Common myeloid progenitor, CD34-positive (primary cell): Measurements from ENCODE around the gene SART3.
"Not testable (repeated sequence)": the region's sequence is repeated elsewhere in the genome, so short reads cannot be mapped to it uniquely, and the experiment has no call there.

Experiments used
- CTCF ChIA-PET: fragments of 350-600 bp; sonication (Branson Sonifier 250); formaldehyde crosslinking; loops from one replicate; lab custom pipeline; 2021; ENCODE audit warnings: antibody characterized with exemption; lab: Charles Lee
- POLR2A ChIA-PET: fragments of 350-600 bp; sonication (Branson Sonifier 250); formaldehyde crosslinking; loops from one replicate; lab custom pipeline; 2021; ENCODE audit warnings: antibody characterized with exemption; lab: Charles Lee
- DNase-seq, 3 donors: peaks; one replicate each; pipeline versions ENCODE4 v3.0.0 to v3.0.0-alpha.2; 2013
- H3K27ac ChIP-seq, 2 experiments: 1 replicate in 1 of 2; 2 replicates in 1 of 2; pipeline ENCODE4 v1.7.0; 2013; ENCODE audit warnings: inconsistent platforms in 2 of 2, low read length in 2 of 2, mild to moderate bottlenecking in 2 of 2, low read depth in 1 of 2, moderate library complexity in 1 of 2; ENCODE audit not compliant: severe bottlenecking in 2 of 2, insufficient read depth in 1 of 2, poor library complexity in 1 of 2
- H3K27me3 ChIP-seq, 5 experiments: replicated peaks in 2 of 5; 1 replicate in 3 of 5; 2 replicates in 2 of 5; pipeline versions ENCODE4 v1.6.1 to v1.7.0; 2013; ENCODE audit warnings: low read length in 4 of 5, mild to moderate bottlenecking in 2 of 5, moderate library complexity in 2 of 5, inconsistent platforms in 1 of 5; ENCODE audit not compliant: insufficient read depth in 5 of 5, control insufficient read depth in 4 of 5
- H3K36me3 ChIP-seq, 4 experiments: 1 replicate in 2 of 4; 2 replicates in 2 of 4; pipeline versions ENCODE4 v1.6.1 to v1.7.0; 2013; ENCODE audit warnings: low read length in 3 of 4, control low read depth in 1 of 4, mild to moderate bottlenecking in 1 of 4; ENCODE audit not compliant: control insufficient read depth in 4 of 4, insufficient read depth in 4 of 4
- H3K4me1 ChIP-seq, 4 experiments: 1 replicate in 3 of 4; 2 replicates in 1 of 4; pipeline versions ENCODE4 v1.6.1 to v1.7.1; 2013; ENCODE audit warnings: low read length in 3 of 4, mild to moderate bottlenecking in 3 of 4, control low read depth in 1 of 4, inconsistent platforms in 1 of 4, moderate library complexity in 1 of 4; ENCODE audit not compliant: control insufficient read depth in 4 of 4, insufficient read depth in 4 of 4; ENCODE audit errors: control extremely low read depth in 1 of 4
- H3K4me3 ChIP-seq, 7 experiments: 1 replicate in 4 of 7; 2 replicates in 3 of 7; pipeline versions ENCODE4 v1.5.1 to v1.7.0; 2013; ENCODE audit warnings: mild to moderate bottlenecking in 7 of 7, low read length in 6 of 7, moderate library complexity in 6 of 7, inconsistent platforms in 2 of 7, low read depth in 2 of 7, control low read depth in 1 of 7; ENCODE audit not compliant: insufficient read depth in 4 of 7, control insufficient read depth in 1 of 7; ENCODE audit errors: extremely low read depth in 1 of 7
- H3K9me3 ChIP-seq, 5 experiments: 1 replicate in 4 of 5; 2 replicates in 1 of 5; pipeline versions ENCODE4 v1.6.1 to v1.7.1; 2013; ENCODE audit warnings: low read length in 4 of 5, mild to moderate bottlenecking in 2 of 5, inconsistent platforms in 1 of 5, low read depth in 1 of 5, moderate library complexity in 1 of 5; ENCODE audit not compliant: control insufficient read depth in 4 of 5, insufficient read depth in 2 of 5; ENCODE audit errors: control extremely low read depth in 1 of 5
- WGBS: methylation state at CpG from one replicate; pipeline ENCODE4 v1.1.5; 2013; ENCODE audit not compliant: insufficient coverage; 5-methylcytosine and 5-hydroxymethylcytosine counted together

SART3 gene

GRCh38 chr12:108595711-108596647, 35.0 kb upstream of the SART3 start:
- H3K4me3 ChIP-seq: no peak overlapping the region
- WGBS: 97% methylated on average over 16 of the region's 17 CpGs
- H3K27me3 ChIP-seq: no peaks in the 10 kb centered on the region
- no peaks in the 10 kb centered on the region for H3K36me3 ChIP-seq
- ChIA-PET POLR2A (no interaction called here), CTCF (interaction anchor here (0.7 to 1.2 kb wide), 7 partner anchors 9 to 294 kb away, joined by 3 to 5 read pairs (median 3); no protein-coding TSS in a partner anchor)
- H3K9me3 ChIP-seq: no peaks in the 10 kb centered on the region
- H3K27ac ChIP-seq: no peak overlapping the region
- peaks cover 0 to 6% (median 0%) of the 10 kb centered on the region in 4 experiments for H3K4me1 ChIP-seq
- DNase-seq: no peak

- Histone ChIP-seq H3K27ac (no peak overlapping the region), H3K36me3 (no peaks in the 10 kb centered on the region), H3K9me3 (no peaks in the 10 kb centered on the region), H3K4me1 (peaks cover 0 to 6% (median 0%) of the 10 kb centered on the region in 4 experiments), H3K27me3 (no peaks in the 10 kb centered on the region), H3K4me3 (no peak overlapping the region)
- WGBS: 95% methylated on average over 7 of the region's 7 CpGs
- DNase-seq: no peak
- CTCF ChIA-PET: interaction anchor here (0.6 to 1.2 kb wide), 8 partner anchors 9 to 295 kb away, joined by 3 to 5 read pairs (median 3); no protein-coding TSS in a partner anchor
- POLR2A ChIA-PET: no interaction called here
Observed at GRCh38 chr12:108594960-108595710, 34.2 kb upstream of the SART3 start.

GRCh38 chr12:108594323-108594903, 33.4 kb upstream of the SART3 start:
- no peak overlapping the region for H3K27ac ChIP-seq
- H3K9me3 ChIP-seq: no peaks in the 10 kb centered on the region
- H3K27me3 ChIP-seq: no peaks in the 10 kb centered on the region
- no peaks in the 10 kb centered on the region for H3K36me3 ChIP-seq
- ChIA-PET POLR2A (no interaction called here), CTCF (interaction anchor here (0.6 to 1.2 kb wide), 3 partner anchors 14 to 27 kb away, joined by 3 read pairs; no protein-coding TSS in a partner anchor)
- WGBS: no CpG with 5 or more reads among the region's 10 CpGs
- DNase-seq: no peak
- peaks cover 0 to 6% (median 0%) of the 10 kb centered on the region in 4 experiments for H3K4me1 ChIP-seq
- no peak overlapping the region for H3K4me3 ChIP-seq

DNA sequence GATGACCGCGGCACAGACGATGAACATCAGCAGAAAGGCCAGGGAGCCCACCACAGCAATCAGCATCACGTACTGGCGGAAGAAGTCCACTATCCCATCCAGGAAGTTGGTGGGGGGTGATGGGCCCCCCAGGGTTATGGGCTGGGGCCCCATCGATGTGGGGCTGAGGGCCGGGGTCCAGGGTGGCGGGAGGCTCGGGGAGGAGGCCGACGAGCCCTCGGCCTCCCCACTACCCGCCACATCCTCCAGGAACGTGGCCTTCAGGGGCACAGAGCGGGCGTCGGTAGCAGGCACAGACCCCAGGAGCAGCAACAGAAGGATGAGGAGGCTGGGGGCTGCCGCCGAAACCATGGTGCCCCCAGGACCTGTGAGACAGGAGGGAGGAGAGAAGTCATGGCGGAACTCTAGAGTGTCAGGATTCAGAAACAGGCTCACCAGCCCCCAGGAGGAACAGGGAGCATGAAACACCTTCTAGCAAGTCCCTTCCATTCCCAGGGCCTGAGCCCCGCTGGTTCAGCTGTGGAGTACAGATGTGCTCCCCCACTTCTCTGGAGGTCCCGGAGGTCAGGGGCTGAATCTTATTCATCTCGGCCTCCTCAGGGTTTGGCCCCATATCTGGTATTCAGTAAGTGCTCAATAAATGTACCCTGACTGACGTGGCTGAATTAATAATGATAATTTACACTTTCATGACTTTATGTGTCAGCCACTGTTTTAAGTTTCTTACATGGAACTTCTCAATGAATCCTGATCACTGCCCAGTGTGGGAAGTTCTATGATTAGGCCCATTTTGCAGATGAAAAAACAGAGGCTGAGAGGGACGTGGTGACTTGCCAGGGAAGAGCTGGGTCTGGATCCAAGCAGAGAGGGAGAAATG, 31.3 kb upstream of the SART3 start:
- WGBS: 97% methylated on average over 21 of the region's 25 CpGs
- Histone ChIP-seq H3K27ac (no peak overlapping the region), H3K36me3 (no peaks in the 10 kb centered on the region), H3K9me3 (no peaks in the 10 kb centered on the region), H3K4me1 (peaks cover 0 to 2% (median 0%) of the 10 kb centered on the region in 4 experiments), H3K4me3 (no peak overlapping the region), H3K27me3 (no peaks in the 10 kb centered on the region)
- CTCF ChIA-PET: no interaction called here
- DNase-seq: no peak
- POLR2A ChIA-PET: no interaction called here

GRCh38 chr12:108591267-108591980, 30.5 kb upstream of the SART3 start:
- CTCF ChIA-PET: interaction anchor here (1.8 kb wide), 1 partner anchor 27 kb away, joined by 4 read pairs; no protein-coding TSS in a partner anchor
- no peaks in the 10 kb centered on the region for H3K36me3 ChIP-seq
- WGBS: 93% methylated on average over 16 of the region's 22 CpGs
- no peaks in the 10 kb centered on the region for H3K9me3 ChIP-seq
- H3K4me1 ChIP-seq: no peaks in the 10 kb centered on the region
- no peak overlapping the region for H3K27ac ChIP-seq
- DNase-seq: no peak
- POLR2A ChIA-PET: interaction anchor here (0.7 kb wide), 1 partner anchor 55 kb away, joined by 4 read pairs; no protein-coding TSS in a partner anchor
- H3K4me3 ChIP-seq: no peak overlapping the region
- no peaks in the 10 kb centered on the region for H3K27me3 ChIP-seq

- H3K4me3 ChIP-seq, H3K36me3 ChIP-seq, DNase-seq, H3K9me3 ChIP-seq, H3K27ac ChIP-seq, H3K27me3 ChIP-seq, H3K4me1 ChIP-seq: not testable (repeated sequence)
- WGBS: 97% methylated on average over 7 of the region's 9 CpGs
- ChIA-PET POLR2A (interaction anchor here (0.7 kb wide), 1 partner anchor 54 kb away, joined by 4 read pairs; no protein-coding TSS in a partner anchor), CTCF (interaction anchor here (1.2 to 1.8 kb wide), 2 partner anchors 17 to 28 kb away, joined by 3 to 4 read pairs; no protein-coding TSS in a partner anchor)
Observed at GRCh38 chr12:108590463-108590862, 29.5 kb upstream of the SART3 start.
